GM12872 (cell line): ENCODE data around the gene OTOP3.

Experiments
- CTCF ChIP-seq: IDR thresholded peaks from 3 replicates; pipeline ENCODE4 v1.5.1; 2011; ENCODE audit warnings: low read depth, mild to moderate bottlenecking, low read length, moderate library complexity; ENCODE audit not compliant: insufficient read depth

The OTOP3 gene

DNA sequence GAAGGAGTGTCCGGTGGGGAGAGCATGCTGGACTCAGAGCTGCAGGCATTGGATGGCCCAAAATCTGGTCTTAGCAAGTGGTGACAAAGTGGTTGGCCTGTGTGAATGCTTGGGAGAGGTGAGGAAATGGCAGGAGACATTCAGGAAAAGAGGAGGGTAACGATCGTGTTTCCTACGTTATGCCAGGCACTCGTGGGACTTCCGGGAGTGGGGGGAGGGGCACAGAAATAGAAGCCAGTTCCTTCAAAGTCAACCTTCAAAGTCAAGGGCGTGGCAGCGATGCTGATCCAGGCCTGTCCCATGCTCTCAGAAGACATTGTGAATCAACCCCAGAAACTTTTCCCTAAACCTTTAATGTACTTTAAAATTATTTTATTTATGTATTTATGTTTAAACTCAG, 3.8 kb downstream of the OTOP3 start:
- no peak for TF ChIP-seq CTCF

DNA sequence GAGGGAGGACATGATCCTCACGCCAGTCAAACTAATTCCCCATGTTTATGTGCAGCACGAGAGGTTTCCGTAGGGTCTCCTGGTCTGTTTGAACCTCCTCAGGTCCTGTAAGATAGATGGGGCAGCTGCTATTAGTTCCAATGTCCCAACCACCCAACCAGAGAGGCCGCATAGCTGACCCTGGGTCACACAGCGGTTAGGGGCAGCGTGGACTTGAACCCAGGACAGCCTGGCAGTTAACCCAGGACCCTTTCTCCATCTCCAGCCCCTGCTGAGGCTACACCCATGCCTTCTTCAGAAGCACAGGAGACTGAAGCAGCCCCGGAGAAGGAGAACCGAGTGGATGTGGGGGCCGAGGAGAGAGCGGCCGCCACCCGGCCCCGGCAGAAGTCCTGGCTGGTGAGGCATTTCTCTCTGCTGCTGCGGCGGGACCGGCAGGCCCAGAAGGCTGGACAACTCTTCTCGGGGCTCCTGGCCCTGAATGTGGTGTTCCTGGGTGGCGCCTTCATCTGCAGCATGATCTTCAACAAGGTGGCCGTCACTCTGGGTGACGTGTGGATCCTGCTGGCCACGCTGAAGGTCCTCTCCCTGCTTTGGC, 5.5 kb downstream of the OTOP3 start:
- no peak for TF ChIP-seq CTCF

- TF ChIP-seq CTCF, result no peak
Measured at GRCh38 chr17:74943808-74944522, 8.3 kb downstream of the OTOP3 start.

DNA sequence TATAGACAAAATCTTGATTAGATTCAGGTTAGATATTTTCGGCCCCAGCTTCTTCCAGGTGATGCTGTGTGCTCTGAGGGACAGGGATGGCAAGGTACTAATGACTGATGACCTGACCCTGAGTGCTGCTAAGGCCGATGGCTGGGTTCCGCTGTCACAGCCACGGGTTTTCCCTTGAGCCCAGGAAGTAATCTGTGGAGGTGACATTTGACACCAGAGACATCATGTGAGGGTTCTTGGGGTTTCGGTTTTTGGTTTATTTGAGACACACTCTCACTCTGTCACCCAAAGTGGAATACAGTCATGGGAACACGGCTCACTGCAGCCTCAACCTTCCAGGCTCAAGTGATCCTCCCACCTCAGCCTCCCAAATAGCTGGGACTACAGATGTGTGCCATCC, 9.8 kb downstream of the OTOP3 start:
- no peak for TF ChIP-seq CTCF

GRCh38 chr17:74946641-74947040, 10.9 kb downstream of the OTOP3 start:
- no peak for TF ChIP-seq CTCF

DNA sequence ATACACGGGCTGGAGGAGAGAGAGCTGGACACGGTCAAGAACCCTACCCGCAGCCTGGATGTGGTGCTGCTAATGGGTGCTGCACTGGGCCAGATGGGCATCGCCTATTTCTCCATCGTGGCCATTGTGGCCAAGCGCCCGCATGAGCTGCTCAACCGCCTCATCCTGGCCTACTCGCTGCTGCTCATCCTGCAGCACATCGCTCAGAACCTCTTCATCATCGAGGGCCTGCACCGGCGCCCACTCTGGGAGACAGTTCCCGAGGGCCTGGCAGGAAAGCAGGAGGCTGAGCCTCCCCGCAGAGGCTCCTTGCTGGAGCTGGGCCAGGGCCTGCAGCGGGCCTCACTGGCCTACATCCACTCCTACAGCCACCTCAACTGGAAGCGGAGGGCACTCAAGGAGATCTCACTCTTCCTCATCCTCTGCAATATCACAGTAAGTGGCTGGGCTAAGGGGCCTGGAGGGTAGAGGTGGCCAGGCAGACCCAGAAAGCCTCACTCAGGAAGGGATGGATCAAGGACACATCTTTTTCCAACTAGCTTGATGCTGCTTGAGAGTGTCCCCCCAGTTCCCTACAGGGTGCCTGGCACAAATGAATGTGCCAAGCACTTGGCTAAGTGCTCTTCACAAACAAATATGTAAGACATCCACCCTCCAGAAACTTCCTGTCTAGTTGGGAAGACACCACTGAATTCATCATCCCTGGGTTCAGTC, 11.5 kb downstream of the OTOP3 start:
- TF ChIP-seq CTCF, result no peak

GRCh38 chr17:74949455-74950115, 13.9 kb downstream of the OTOP3 start:
- no peak for TF ChIP-seq CTCF
